ENCODE measurements around the gene NCOA6.

- TF ChIP-seq, protein P1, sequence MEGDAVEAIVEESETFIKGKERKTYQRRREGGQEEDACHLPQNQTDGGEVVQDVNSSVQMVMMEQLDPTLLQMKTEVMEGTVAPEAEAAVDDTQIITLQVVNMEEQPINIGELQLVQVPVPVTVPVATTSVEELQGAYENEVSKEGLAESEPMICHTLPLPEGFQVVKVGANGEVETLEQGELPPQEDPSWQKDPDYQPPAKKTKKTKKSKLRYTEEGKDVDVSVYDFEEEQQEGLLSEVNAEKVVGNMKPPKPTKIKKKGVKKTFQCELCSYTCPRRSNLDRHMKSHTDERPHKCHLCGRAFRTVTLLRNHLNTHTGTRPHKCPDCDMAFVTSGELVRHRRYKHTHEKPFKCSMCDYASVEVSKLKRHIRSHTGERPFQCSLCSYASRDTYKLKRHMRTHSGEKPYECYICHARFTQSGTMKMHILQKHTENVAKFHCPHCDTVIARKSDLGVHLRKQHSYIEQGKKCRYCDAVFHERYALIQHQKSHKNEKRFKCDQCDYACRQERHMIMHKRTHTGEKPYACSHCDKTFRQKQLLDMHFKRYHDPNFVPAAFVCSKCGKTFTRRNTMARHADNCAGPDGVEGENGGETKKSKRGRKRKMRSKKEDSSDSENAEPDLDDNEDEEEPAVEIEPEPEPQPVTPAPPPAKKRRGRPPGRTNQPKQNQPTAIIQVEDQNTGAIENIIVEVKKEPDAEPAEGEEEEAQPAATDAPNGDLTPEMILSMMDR (conservative IDR thresholded peaks at IDR 0.05), result no peak
- TF ChIP-seq EZH2 (IDR thresholded peaks at IDR 0.05; ENCODE audit: low read depth), result no peak
Measured at GRCh38 chr20:34676642-34677373, 148.6 kb downstream of the NCOA6 start, which contains the start of gene PIGU.

All from PC-9 (cell line).